ENCODE measurements around the gene CEL. TPM values are rescaled to one million over a fixed set of nuclear protein-coding genes. Genes with fewer than 3 reads are reported as not detected.
"Not testable (repeated sequence)": the region's sequence is repeated elsewhere in the genome, so short reads cannot be mapped to it uniquely, and the experiment has no call there.

The CEL gene
- total RNA-seq, 1 donor from 2014 or later: 3.5 TPM

DNA sequence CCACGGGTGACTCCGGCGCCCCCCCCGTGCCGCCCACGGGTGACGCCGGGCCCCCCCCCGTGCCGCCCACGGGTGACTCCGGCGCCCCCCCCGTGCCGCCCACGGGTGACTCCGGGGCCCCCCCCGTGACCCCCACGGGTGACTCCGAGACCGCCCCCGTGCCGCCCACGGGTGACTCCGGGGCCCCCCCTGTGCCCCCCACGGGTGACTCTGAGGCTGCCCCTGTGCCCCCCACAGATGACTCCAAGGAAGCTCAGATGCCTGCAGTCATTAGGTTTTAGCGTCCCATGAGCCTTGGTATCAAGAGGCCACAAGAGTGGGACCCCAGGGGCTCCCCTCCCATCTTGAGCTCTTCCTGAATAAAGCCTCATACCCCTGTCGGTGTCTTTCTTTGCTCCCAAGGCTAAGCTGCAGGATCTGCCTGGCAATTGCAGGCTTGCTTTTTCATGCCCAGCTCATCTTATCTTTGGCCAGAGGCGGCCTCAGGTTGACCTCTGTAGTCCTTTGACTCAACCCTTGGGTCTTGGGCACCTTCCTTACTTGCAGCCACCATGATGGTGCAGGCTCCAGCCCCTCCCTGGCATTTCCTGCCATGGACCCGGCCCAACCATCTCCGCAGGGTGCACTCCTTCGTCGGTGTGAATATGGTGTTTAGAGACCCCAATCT lies 9.8 kb downstream of the CEL start:
- H3K27me3 Mint-ChIP-seq (ENCODE audit: low read depth): no peaks in the 10 kb centered on the region
- DNase-seq (ENCODE audit: low read depth, low spot score): no peak
- H3K27ac Mint-ChIP-seq (ENCODE audit: unreplicated experiment): peak overlapping the region; percentile 50
- TF ChIP-seq, protein P1, sequence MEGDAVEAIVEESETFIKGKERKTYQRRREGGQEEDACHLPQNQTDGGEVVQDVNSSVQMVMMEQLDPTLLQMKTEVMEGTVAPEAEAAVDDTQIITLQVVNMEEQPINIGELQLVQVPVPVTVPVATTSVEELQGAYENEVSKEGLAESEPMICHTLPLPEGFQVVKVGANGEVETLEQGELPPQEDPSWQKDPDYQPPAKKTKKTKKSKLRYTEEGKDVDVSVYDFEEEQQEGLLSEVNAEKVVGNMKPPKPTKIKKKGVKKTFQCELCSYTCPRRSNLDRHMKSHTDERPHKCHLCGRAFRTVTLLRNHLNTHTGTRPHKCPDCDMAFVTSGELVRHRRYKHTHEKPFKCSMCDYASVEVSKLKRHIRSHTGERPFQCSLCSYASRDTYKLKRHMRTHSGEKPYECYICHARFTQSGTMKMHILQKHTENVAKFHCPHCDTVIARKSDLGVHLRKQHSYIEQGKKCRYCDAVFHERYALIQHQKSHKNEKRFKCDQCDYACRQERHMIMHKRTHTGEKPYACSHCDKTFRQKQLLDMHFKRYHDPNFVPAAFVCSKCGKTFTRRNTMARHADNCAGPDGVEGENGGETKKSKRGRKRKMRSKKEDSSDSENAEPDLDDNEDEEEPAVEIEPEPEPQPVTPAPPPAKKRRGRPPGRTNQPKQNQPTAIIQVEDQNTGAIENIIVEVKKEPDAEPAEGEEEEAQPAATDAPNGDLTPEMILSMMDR (conservative IDR thresholded peaks at IDR 0.05): no peak
- H3K4me3 Mint-ChIP-seq: no peak overlapping the region
- H3K9me3 Mint-ChIP-seq: no peaks in the 10 kb centered on the region
- H3K4me1 Mint-ChIP-seq: no peaks in the 10 kb centered on the region
- peaks cover 3% of the 10 kb centered on the region for H3K36me3 Mint-ChIP-seq (ENCODE audit: low read depth)

GRCh38 chr9:133072210-133072609 lies 10.4 kb downstream of the CEL start:
- not testable (repeated sequence) for H3K27me3 Mint-ChIP-seq (ENCODE audit: low read depth); DNase-seq (ENCODE audit: low read depth, low spot score); H3K27ac Mint-ChIP-seq (ENCODE audit: unreplicated experiment); H3K4me1 Mint-ChIP-seq; H3K4me3 Mint-ChIP-seq; H3K9me3 Mint-ChIP-seq; H3K36me3 Mint-ChIP-seq (ENCODE audit: low read depth)

GRCh38 chr9:133073086-133074014 lies 11.6 kb downstream of the CEL start:
- no peak for DNase-seq (ENCODE audit: low read depth, low spot score)
- no peaks in the 10 kb centered on the region for H3K4me1 Mint-ChIP-seq
- no peaks in the 10 kb centered on the region for H3K9me3 Mint-ChIP-seq
- TF ChIP-seq, protein P1 (conservative IDR thresholded peaks at IDR 0.05): no peak
- H3K27me3 Mint-ChIP-seq (ENCODE audit: low read depth): no peaks in the 10 kb centered on the region
- H3K27ac Mint-ChIP-seq (ENCODE audit: unreplicated experiment): no peak overlapping the region
- no peak overlapping the region for H3K4me3 Mint-ChIP-seq
- peaks cover 3% of the 10 kb centered on the region for H3K36me3 Mint-ChIP-seq (ENCODE audit: low read depth)

DNA sequence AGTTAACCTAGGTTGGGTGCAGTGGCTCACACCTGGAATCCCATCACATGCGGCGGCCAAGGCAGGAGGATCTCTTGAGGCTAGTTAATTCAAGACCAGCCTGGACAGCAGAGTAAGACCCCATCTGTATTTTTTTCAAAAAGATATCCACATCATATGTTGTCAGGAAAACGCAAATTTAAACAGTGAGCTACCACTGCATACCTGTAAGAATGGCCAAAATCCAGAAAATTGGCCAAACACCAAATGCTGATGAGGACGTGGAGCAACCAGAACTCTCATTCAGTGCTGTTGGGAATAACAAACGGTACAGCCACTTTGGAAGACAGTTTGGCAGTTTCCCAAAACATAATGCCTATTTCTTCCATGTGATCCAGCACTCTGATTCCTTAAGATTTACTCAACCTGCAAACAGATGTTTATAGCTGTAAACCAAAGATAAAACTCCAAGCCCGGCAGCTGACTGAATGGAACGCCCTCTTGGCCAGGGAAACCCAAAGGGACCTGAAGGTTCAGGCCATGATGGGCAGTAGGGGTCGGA lies 12.4 kb downstream of the CEL start:
- Mint-ChIP-seq H3K9me3 (no peaks in the 10 kb centered on the region), H3K27ac (ENCODE audit: unreplicated experiment) (peak overlapping the region; percentile 50), H3K4me3 (no peak overlapping the region), H3K36me3 (ENCODE audit: low read depth) (peaks cover 3% of the 10 kb centered on the region), H3K27me3 (ENCODE audit: low read depth) (no peaks in the 10 kb centered on the region), H3K4me1 (no peaks in the 10 kb centered on the region)
- TF ChIP-seq, protein P1 (conservative IDR thresholded peaks at IDR 0.05): no peak
- no peak for DNase-seq (ENCODE audit: low read depth, low spot score)

DNA sequence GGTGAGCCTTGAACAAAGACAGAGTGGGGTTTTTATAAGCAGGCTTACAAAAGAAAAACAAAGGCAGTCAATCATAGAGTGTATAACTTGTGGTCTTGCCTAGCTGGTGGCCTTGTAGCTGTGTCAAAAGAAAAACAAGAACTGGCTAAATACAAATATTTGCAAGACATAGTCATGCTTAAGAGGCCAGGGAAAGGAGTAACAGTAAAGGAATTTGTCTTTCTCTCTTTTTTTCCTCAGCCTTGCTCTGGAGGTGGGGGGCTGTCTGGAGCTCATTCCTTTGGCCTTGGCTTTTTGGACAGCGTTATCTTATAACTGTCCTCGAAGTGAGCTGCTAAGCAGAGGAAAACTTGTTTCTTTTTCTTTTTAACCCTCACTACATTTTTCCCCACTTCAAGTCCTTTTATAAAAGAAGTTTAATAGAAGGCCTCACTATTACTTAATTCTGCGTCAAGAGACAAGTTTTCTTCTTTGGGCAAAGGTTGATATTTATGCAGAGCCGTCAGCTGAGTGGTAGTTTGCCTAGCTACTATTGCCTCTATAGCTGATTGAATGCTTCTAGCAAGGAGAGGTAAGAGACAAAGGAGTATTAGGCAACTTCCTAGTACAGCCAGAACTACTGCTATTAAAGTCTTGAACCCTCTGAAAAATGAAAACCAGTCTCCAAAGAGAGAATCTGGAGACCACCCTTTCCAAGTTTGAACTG lies 14.3 kb downstream of the CEL start:
- no peaks in the 10 kb centered on the region for H3K9me3 Mint-ChIP-seq
- H3K36me3 Mint-ChIP-seq (ENCODE audit: low read depth): peaks cover 3% of the 10 kb centered on the region
- no peaks in the 10 kb centered on the region for H3K27me3 Mint-ChIP-seq (ENCODE audit: low read depth)
- H3K27ac Mint-ChIP-seq (ENCODE audit: unreplicated experiment): no peak overlapping the region
- TF ChIP-seq, protein P1 (conservative IDR thresholded peaks at IDR 0.05): no peak
- DNase-seq (ENCODE audit: low read depth, low spot score): no peak
- no peaks in the 10 kb centered on the region for H3K4me1 Mint-ChIP-seq
- no peak overlapping the region for H3K4me3 Mint-ChIP-seq

All from neural crest cell (in vitro differentiated cells).